Measurements from ENCODE around the gene CD52. TPM values are rescaled to one million over a fixed set of nuclear protein-coding genes. Genes with fewer than 3 reads are reported as not detected.

Gene CD52
- total RNA-seq, 1 experiment from 2014 or later = 1.2 TPM

- POLR2A ChIA-PET (ENCODE audit: unreplicated experiment) = no interaction called here
- Histone ChIP-seq H3K9me2 (ENCODE audit: insufficient read depth) (no peaks in the 10 kb centered on the region), H3K4me3 (no peak overlapping the region), H2AFZ (no peak overlapping the region), H3K9me3 (ENCODE audit: insufficient read depth, low read depth) (no peaks in the 10 kb centered on the region), H3K4me2 (no peak overlapping the region), H4K20me1 (ENCODE audit: insufficient read depth) (no peaks in the 10 kb centered on the region), H3K27me3 (ENCODE audit: insufficient read depth, low read depth) (no peaks in the 10 kb centered on the region), H3F3A (ENCODE audit: insufficient read depth, low read depth) (0 out of 2 replicates have a peak, but pooled peaks cover 3% of the 10 kb centered on the region), H3K4me1 (replicated peaks; ENCODE audit: insufficient read depth) (no peaks in the 10 kb centered on the region), H3K27ac (no peak overlapping the region), H3K79me2 (ENCODE audit: low read depth) (no peaks in the 10 kb centered on the region), H3K36me3 (ENCODE audit: low read depth) (no peaks in the 10 kb centered on the region)
- DNase-seq = no peak
- no peak for TF ChIP-seq EZH2 (IDR thresholded peaks at IDR 0.05; ENCODE audit: low read depth)
- TF ChIP-seq, protein P1, sequence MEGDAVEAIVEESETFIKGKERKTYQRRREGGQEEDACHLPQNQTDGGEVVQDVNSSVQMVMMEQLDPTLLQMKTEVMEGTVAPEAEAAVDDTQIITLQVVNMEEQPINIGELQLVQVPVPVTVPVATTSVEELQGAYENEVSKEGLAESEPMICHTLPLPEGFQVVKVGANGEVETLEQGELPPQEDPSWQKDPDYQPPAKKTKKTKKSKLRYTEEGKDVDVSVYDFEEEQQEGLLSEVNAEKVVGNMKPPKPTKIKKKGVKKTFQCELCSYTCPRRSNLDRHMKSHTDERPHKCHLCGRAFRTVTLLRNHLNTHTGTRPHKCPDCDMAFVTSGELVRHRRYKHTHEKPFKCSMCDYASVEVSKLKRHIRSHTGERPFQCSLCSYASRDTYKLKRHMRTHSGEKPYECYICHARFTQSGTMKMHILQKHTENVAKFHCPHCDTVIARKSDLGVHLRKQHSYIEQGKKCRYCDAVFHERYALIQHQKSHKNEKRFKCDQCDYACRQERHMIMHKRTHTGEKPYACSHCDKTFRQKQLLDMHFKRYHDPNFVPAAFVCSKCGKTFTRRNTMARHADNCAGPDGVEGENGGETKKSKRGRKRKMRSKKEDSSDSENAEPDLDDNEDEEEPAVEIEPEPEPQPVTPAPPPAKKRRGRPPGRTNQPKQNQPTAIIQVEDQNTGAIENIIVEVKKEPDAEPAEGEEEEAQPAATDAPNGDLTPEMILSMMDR (conservative IDR thresholded peaks at IDR 0.05) = no peak
- BruUV-seq (replicated peaks) = no TSS peak
- intact Hi-C loops (cut with micrococcal nuclease; ENCODE audit: unreplicated experiment) = no loop called here
- CTCF ChIA-PET = interaction anchor here (0.6 kb wide), 1 partner anchor 10 kb away, joined by 3 read pairs; no protein-coding TSS in a partner anchor
Observed at GRCh38 chr1:26337625-26338024, 19.9 kb downstream of the CD52 start.

- no peak for TF ChIP-seq EZH2 (IDR thresholded peaks at IDR 0.05; ENCODE audit: low read depth)
- TF ChIP-seq, protein P1 (conservative IDR thresholded peaks at IDR 0.05) = no peak
- no peak for DNase-seq
- CTCF ChIA-PET = interaction anchor here (0.5 kb wide), 1 partner anchor 102 kb away, joined by 3 read pairs; no protein-coding TSS in a partner anchor
- H3K36me3 ChIP-seq (ENCODE audit: low read depth) = no peaks in the 10 kb centered on the region
- no peak overlapping the region for H3K4me2 ChIP-seq
- H2AFZ ChIP-seq = no peak overlapping the region
- H3F3A ChIP-seq (ENCODE audit: insufficient read depth, low read depth) = 0 out of 2 replicates have a peak, but pooled peaks cover 3% of the 10 kb centered on the region
- BruUV-seq (replicated peaks) = no TSS peak
- intact Hi-C loops (cut with micrococcal nuclease; ENCODE audit: unreplicated experiment) = no loop called here
- H3K4me3 ChIP-seq = no peak overlapping the region
- H3K27me3 ChIP-seq (ENCODE audit: insufficient read depth, low read depth) = no peaks in the 10 kb centered on the region
- no peaks in the 10 kb centered on the region for H4K20me1 ChIP-seq (ENCODE audit: insufficient read depth)
- H3K9me2 ChIP-seq (ENCODE audit: insufficient read depth) = no peaks in the 10 kb centered on the region
- POLR2A ChIA-PET (ENCODE audit: unreplicated experiment) = no interaction called here
- no peaks in the 10 kb centered on the region for H3K79me2 ChIP-seq (ENCODE audit: low read depth)
- no peaks in the 10 kb centered on the region for H3K4me1 ChIP-seq (replicated peaks; ENCODE audit: insufficient read depth)
- H3K9me3 ChIP-seq (ENCODE audit: insufficient read depth, low read depth) = no peaks in the 10 kb centered on the region
- no peak overlapping the region for H3K27ac ChIP-seq
Observed at GRCh38 chr1:26338670-26339069, 20.9 kb downstream of the CD52 start.

- no peak overlapping the region for H3K27ac ChIP-seq
- ChIA-PET CTCF (no interaction called here), POLR2A (ENCODE audit: unreplicated experiment) (no interaction called here)
- no peaks in the 10 kb centered on the region for H3K4me1 ChIP-seq (replicated peaks; ENCODE audit: insufficient read depth)
- no peaks in the 10 kb centered on the region for H4K20me1 ChIP-seq (ENCODE audit: insufficient read depth)
- TF ChIP-seq, protein P1 (conservative IDR thresholded peaks at IDR 0.05) = no peak
- no peak for TF ChIP-seq EZH2 (IDR thresholded peaks at IDR 0.05; ENCODE audit: low read depth)
- H3K4me2 ChIP-seq = no peak overlapping the region
- H3K27me3 ChIP-seq (ENCODE audit: insufficient read depth, low read depth) = no peaks in the 10 kb centered on the region
- intact Hi-C loops (cut with micrococcal nuclease; ENCODE audit: unreplicated experiment) = no loop called here
- BruUV-seq (replicated peaks) = no TSS peak
- H3F3A ChIP-seq (ENCODE audit: insufficient read depth, low read depth) = 0 out of 2 replicates have a peak, but pooled peaks cover under 1% of the 10 kb centered on the region
- no peaks in the 10 kb centered on the region for H3K79me2 ChIP-seq (ENCODE audit: low read depth)
- H3K4me3 ChIP-seq = no peak overlapping the region
- no peak overlapping the region for H2AFZ ChIP-seq
- H3K9me3 ChIP-seq (ENCODE audit: insufficient read depth, low read depth) = no peaks in the 10 kb centered on the region
- no peaks in the 10 kb centered on the region for H3K9me2 ChIP-seq (ENCODE audit: insufficient read depth)
- H3K36me3 ChIP-seq (ENCODE audit: low read depth) = no peaks in the 10 kb centered on the region
- DNase-seq = no peak
Observed at GRCh38 chr1:26340047-26340481, 22.3 kb downstream of the CD52 start.

All from PC-9 (cell line).